ENCODE measurements around the gene ENGASE.

DNA sequence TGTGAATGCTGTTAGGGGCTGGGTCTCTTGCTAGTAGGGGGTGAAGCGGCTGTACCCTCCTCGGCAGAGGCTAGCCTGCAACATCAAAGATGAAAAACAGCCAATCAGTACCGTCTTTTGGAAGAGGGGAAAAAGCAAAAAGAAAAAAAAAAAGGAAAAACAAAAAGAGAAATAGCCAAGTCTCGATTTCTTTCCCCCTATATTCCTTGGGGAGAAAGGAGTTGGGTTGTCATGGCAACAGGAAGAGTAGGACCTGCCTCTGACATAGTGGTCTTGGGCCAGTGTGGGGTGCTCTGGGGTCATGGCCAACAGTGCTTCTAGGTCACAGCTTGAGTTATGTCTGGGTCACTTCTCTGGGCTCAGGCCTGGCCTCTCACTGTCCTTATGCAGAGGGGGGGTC lies 17.9 kb downstream of the ENGASE start:
- TF ChIP-seq POLR2A (IDR thresholded peaks at IDR 0.05) (no peak), CTCF (IDR thresholded peaks at IDR 0.05) (no peak)

Data from stomach (tissue), 4 donors.